ENCODE data around the gene MAGOH.

DNA sequence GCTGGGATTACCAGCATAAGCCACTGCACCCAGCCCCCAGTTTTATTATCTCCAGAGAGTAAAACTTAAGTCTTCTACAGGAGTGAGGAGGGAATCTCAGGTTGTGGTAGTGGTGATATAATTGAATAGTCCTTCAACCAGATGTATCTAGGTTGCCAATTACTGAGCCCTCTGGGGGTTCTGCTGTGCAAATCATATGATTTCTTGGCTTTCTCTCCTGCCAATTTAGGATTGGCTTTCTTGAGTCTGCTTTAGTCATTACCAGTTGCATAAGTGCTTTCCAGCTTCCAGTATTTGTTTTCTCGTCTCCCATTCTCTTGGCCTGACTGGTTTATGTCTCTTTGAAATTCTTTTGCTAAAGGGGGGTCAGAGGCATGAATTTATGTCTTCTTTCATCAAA is 30.6 kb downstream of the MAGOH start:
- TF ChIP-seq EZH2 (IDR thresholded peaks at IDR 0.05; ENCODE audit: insufficient read depth, low read length), result no peak
- TF ChIP-seq, protein P1, sequence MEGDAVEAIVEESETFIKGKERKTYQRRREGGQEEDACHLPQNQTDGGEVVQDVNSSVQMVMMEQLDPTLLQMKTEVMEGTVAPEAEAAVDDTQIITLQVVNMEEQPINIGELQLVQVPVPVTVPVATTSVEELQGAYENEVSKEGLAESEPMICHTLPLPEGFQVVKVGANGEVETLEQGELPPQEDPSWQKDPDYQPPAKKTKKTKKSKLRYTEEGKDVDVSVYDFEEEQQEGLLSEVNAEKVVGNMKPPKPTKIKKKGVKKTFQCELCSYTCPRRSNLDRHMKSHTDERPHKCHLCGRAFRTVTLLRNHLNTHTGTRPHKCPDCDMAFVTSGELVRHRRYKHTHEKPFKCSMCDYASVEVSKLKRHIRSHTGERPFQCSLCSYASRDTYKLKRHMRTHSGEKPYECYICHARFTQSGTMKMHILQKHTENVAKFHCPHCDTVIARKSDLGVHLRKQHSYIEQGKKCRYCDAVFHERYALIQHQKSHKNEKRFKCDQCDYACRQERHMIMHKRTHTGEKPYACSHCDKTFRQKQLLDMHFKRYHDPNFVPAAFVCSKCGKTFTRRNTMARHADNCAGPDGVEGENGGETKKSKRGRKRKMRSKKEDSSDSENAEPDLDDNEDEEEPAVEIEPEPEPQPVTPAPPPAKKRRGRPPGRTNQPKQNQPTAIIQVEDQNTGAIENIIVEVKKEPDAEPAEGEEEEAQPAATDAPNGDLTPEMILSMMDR (IDR thresholded peaks at IDR 0.05; ENCODE audit: insufficient read depth, low read depth, low read length), result no peak

All from astrocyte (in vitro differentiated cells and primary cell).